ENCODE results near the gene KIF5C.

The KIF5C gene

GRCh38 chr2:149056541-149057255 is 181.7 kb downstream of the KIF5C start:
- DNase-seq: no peak

- no peak for DNase-seq
Observed at GRCh38 chr2:149057401-149057800, 182.4 kb downstream of the KIF5C start.

GRCh38 chr2:149058936-149059335 is 183.9 kb downstream of the KIF5C start:
- DNase-seq: no peak

GRCh38 chr2:149059822-149060221 is 184.8 kb downstream of the KIF5C start:
- DNase-seq: no peak

GRCh38 chr2:149061133-149061745 is 186.2 kb downstream of the KIF5C start:
- DNase-seq: no peak

- no peak for DNase-seq
Observed at GRCh38 chr2:149062531-149062930, 187.5 kb downstream of the KIF5C start.

- DNase-seq: no peak
Observed at GRCh38 chr2:149063177-149063576, 188.2 kb downstream of the KIF5C start.

GRCh38 chr2:149064365-149064841 is 189.4 kb downstream of the KIF5C start:
- no peak for DNase-seq

- no peak for DNase-seq
Observed at GRCh38 chr2:149064856-149065630, 190.0 kb downstream of the KIF5C start.

- DNase-seq: no peak
Observed at GRCh38 chr2:149068225-149068995, 193.4 kb downstream of the KIF5C start.

GRCh38 chr2:149068996-149069888 is 194.2 kb downstream of the KIF5C start:
- no peak for DNase-seq

GRCh38 chr2:149070681-149071320 is 195.8 kb downstream of the KIF5C start:
- DNase-seq: no peak

- DNase-seq: no peak
Observed at GRCh38 chr2:149075105-149075504, 200.1 kb downstream of the KIF5C start.

GRCh38 chr2:149075853-149076252 is 200.8 kb downstream of the KIF5C start:
- no peak for DNase-seq
